Hepatocyte (in vitro differentiated cells): ENCODE data around the gene SCP2.

ENCODE experiments used
- CTCF ChIP-seq: fragments of 200-600 bp; sonication (generic); IDR thresholded peaks from 2 replicates; pipeline ENCODE4 v1.5.1; 2016; ENCODE audit warnings: antibody characterized with exemption, mild to moderate bottlenecking; ENCODE audit not compliant: poor library complexity
- EZH2phosphoT487 ChIP-seq: fragments of 200-600 bp; sonication (generic); IDR thresholded peaks from one replicate; pipeline ENCODE4 v1.6.1; 2018; ENCODE audit warnings: antibody characterized with exemption, mild to moderate bottlenecking, low read depth, moderate library complexity; ENCODE audit not compliant: unreplicated experiment, severe bottlenecking

DNA sequence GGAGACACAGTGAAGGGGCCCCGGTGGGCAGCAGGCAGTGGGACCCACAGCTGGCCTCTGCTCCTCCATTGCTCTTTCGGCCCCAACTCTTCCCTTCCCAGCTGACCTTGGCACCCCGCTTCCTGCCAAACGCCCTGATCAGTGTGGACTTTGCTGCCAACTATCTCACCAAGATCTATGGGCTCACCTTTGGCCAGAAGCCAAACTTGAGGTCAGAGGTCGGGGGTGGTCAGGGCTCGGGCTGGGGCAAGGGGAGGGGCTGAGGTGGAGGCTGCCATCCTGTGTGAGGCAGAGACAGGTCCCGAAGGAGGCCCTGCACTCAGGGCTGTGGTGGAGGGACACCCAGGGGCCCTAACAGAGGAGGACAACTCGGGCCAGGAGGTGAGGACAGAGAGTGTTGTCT is 148.7 kb downstream of the SCP2 start:
- TF ChIP-seq CTCF: no peak
- no peak for TF ChIP-seq EZH2phosphoT487
